SW 1271 (cell line): Measurements from ENCODE around the gene THAP12.

Experiments
- DNase-seq, 2 experiments: peaks; one replicate each; lab custom pipeline; 2025; lab: John Stamatoyannopoulos, UW

Gene THAP12

GRCh38 chr11:76303399-76303798 is 77.5 kb downstream of the THAP12 start:
- no peak for DNase-seq

GRCh38 chr11:76302996-76303395 is 77.9 kb downstream of the THAP12 start:
- no peak for DNase-seq
